ENCODE data around the gene CRAMP1. TPM values are rescaled to one million over a fixed set of nuclear protein-coding genes. Genes with fewer than 3 reads are reported as not detected.

Gene CRAMP1
- total RNA-seq, 3 donors from 2014 or later, result 15.7 to 27.4 (median 20.6) TPM

DNA sequence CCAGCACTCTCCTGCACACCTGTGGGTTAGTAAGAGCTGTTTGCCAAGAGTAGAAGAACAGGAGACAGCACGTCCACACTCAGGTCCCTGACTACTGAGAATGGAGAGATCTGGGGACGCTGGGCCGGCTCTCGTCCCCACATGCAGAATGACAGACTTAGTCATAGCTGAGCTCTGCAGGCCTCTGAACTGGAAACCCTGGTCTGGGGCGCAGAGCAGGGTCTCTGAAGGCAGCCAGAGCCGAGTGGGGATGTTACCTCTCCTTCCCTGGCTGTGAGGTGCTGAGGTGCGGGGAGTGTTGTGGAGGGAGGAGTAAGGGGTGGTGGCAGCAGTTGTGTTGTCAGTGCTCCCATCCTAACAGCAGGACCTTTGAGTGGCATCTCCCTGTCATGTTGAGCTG is 58.7 kb downstream of the CRAMP1 start:
- H3K9me3 ChIP-seq, result no peaks in the 10 kb centered on the region
- ATAC-seq (no peak), DNase-seq (no peak)
- peaks cover 10% of the 10 kb centered on the region for H3K36me3 ChIP-seq (ENCODE audit: low read depth)
- intact Hi-C loops (cut with DNase I, micrococcal nuclease), result no loop called here
- no peak overlapping the region for H3K4me3 ChIP-seq
- H3K4me1 ChIP-seq (ENCODE audit: low read depth), result no peaks in the 10 kb centered on the region
- TF ChIP-seq, protein P1, sequence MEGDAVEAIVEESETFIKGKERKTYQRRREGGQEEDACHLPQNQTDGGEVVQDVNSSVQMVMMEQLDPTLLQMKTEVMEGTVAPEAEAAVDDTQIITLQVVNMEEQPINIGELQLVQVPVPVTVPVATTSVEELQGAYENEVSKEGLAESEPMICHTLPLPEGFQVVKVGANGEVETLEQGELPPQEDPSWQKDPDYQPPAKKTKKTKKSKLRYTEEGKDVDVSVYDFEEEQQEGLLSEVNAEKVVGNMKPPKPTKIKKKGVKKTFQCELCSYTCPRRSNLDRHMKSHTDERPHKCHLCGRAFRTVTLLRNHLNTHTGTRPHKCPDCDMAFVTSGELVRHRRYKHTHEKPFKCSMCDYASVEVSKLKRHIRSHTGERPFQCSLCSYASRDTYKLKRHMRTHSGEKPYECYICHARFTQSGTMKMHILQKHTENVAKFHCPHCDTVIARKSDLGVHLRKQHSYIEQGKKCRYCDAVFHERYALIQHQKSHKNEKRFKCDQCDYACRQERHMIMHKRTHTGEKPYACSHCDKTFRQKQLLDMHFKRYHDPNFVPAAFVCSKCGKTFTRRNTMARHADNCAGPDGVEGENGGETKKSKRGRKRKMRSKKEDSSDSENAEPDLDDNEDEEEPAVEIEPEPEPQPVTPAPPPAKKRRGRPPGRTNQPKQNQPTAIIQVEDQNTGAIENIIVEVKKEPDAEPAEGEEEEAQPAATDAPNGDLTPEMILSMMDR (IDR thresholded peaks at IDR 0.05), result no peak

DNA sequence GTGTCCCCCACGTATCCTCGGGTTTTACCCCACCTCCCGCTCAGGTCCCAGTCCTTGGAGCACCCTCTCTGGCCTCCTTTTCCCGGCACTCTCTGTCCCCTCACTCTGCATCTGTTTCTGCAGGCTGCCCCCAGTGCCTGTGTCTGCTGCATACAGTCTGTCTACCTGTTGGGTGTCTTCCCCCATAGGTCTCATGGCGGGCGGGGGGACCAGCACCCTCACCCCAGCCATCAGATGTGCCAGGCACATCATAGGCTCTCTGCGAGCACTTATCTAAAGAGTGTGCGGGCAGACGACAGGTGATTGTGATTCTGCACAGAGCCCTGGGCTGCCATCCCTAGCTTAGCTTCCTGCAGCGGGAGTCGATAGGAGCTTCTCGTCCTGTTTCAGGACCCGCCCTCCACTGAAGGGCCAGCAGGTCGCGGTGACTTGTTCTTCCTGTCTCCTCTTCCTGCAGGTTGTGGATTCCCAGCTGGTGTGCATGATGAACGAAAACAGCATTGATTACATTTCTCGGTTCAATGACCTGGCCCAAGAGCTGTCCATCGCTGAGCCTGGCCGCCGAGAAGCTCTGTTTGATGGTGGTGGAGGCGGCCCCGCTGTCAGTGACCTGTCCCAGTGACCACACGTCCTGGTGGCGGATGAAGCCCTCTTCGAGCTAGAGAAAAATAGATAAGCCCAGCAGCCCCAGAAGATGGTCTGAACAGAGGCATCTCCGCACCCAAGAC is 61.4 kb downstream of the CRAMP1 start:
- TF ChIP-seq, protein P1 (IDR thresholded peaks at IDR 0.05), result no peak
- DNase-seq (no peak), ATAC-seq (no peak)
- intact Hi-C loops (cut with DNase I, micrococcal nuclease), result no loop called here
- Histone ChIP-seq H3K4me3 (no peak overlapping the region), H3K9me3 (no peaks in the 10 kb centered on the region), H3K36me3 (ENCODE audit: low read depth) (no peaks in the 10 kb centered on the region), H3K4me1 (ENCODE audit: low read depth) (peaks cover 3% of the 10 kb centered on the region)

DNA sequence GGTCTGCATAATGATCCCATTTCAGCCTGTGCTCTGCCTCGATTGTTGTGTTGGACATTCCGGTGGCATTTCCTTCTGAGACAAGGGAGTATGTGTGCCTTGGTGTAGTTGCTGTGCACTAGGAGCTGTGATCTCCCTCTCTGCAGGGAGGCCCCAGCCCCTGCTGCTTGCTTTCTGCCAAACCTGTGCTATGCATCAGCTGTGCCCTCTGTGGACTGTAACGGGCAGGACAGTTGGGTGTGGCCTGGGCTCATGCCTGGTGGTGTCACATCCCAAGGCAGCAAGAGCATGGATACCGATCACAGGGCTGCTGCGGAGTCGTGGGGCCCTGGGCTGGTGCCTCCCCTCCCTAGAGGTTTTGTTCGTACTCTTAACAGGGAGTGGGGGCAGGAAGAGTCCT is 62.1 kb downstream of the CRAMP1 start:
- Histone ChIP-seq H3K4me1 (ENCODE audit: low read depth) (peaks cover 10% of the 10 kb centered on the region), H3K9me3 (no peaks in the 10 kb centered on the region), H3K4me3 (no peak overlapping the region), H3K36me3 (ENCODE audit: low read depth) (no peaks in the 10 kb centered on the region)
- ATAC-seq, result no peak
- intact Hi-C loops (cut with DNase I, micrococcal nuclease), result no loop called here
- TF ChIP-seq, protein P1 (IDR thresholded peaks at IDR 0.05), result no peak
- no peak for DNase-seq

DNA sequence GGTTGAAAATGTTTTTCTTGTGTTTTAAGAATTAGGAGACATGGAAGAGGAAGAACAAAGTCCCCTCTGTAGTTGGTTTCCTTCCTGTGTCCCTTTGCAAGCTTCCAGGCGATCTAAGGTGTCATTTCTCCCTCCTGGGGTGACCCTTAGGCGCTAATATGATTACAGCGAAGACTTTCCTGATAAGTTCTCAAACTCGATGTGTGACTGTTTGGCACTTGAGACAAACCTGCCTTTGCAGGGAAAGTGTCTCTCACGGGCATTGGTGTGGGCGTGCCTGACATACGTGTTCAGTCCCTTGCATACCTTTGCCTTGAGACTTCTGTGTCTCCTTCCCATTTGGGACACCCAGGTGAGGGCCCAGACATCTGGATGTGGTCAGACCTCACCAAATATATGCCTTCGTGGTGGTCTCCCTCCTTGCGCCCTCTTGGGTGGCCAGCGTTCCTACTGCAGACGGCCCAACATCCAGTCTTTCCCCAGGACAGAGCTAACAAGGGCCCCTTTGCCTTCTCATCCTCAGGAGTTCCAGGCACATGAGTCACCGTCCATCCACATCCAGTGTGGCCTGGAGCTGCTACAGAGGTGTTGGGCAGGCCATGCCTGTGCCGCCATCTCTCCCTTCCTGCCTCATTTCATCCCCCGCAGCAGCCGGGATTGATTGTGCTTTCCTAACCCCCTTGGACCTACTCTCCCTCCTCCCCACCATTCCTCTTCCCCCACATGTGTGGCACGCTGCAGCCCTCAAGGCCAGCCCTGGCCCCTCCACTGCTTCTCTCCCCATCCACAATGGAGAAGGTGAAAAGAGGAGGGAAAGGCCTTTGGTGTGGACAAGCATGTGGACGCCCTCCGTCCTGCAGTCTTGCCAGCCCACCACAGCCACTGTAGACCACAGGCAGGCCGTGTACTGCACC is 62.8 kb downstream of the CRAMP1 start:
- intact Hi-C loops (cut with DNase I, micrococcal nuclease), result no loop called here
- Histone ChIP-seq H3K4me3 (no peak overlapping the region), H3K9me3 (no peaks in the 10 kb centered on the region), H3K4me1 (ENCODE audit: low read depth) (peaks cover 16% of the 10 kb centered on the region), H3K36me3 (ENCODE audit: low read depth) (no peaks in the 10 kb centered on the region)
- no peak for ATAC-seq
- TF ChIP-seq, protein P1 (IDR thresholded peaks at IDR 0.05), result no peak
- no peak for DNase-seq

DNA sequence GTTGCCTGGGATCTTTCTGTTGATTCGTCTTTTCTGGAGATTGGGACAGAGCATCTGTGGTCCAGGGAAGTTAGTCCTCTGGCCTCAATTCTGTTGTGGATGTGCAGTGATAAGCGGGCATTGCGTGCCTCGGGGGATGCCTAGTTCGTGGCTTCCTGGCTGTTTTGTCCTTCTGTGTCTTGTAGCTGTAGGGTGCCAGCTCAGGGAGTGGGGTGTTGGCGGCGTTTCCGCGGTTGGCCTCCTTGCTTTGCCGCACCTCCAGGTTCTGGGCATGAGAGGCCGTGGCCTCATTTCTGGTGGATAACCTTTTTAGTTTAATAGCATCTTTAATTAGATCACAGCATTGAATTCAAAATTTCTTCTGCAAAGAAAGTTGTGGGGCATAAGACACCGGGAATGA is 64.5 kb downstream of the CRAMP1 start:
- intact Hi-C loops (cut with DNase I, micrococcal nuclease), result no loop called here
- TF ChIP-seq, protein P1 (IDR thresholded peaks at IDR 0.05), result no peak
- no peak overlapping the region for H3K4me3 ChIP-seq
- H3K9me3 ChIP-seq, result no peaks in the 10 kb centered on the region
- H3K36me3 ChIP-seq (ENCODE audit: low read depth), result no peaks in the 10 kb centered on the region
- peaks cover 16% of the 10 kb centered on the region for H3K4me1 ChIP-seq (ENCODE audit: low read depth)
- no peak for DNase-seq
- ATAC-seq, result no peak

Measured in mucosa of descending colon (tissue), 3 donors.